22Rv1 (cell line): ENCODE data around the gene ANP32B.

Source experiments
- ZFX ChIP-seq: fragments of 450-650 bp; IDR thresholded peaks from 2 replicates; pipeline ENCODE4 v1.6.1; 2017; ENCODE audit warnings: antibody characterized with exemption, borderline replicate concordance
- TF ChIP-seq, protein P1 (sequence below): fragments of 450-650 bp; IDR thresholded peaks from 2 replicates; pipeline ENCODE4 v1.5.1; 2017; ENCODE audit warnings: mild to moderate bottlenecking

DNA sequence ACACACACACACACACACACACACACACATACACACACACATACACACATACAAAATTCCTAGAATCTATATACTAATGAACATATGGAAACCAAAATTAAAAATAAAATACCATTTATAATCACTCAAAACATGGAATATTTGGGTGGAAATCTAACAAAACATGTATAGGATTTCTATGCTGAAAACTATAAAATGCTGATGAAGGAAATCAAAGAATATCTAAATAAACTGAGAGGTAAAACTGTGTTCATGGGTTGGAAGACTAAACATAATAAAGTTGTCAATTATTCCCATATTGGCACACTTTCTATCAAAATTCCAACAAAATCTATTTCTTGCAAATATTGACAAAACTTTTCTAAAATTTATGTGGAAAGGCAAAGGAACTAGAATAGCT is 48.0 kb downstream of the ANP32B start:
- TF ChIP-seq, protein P1, sequence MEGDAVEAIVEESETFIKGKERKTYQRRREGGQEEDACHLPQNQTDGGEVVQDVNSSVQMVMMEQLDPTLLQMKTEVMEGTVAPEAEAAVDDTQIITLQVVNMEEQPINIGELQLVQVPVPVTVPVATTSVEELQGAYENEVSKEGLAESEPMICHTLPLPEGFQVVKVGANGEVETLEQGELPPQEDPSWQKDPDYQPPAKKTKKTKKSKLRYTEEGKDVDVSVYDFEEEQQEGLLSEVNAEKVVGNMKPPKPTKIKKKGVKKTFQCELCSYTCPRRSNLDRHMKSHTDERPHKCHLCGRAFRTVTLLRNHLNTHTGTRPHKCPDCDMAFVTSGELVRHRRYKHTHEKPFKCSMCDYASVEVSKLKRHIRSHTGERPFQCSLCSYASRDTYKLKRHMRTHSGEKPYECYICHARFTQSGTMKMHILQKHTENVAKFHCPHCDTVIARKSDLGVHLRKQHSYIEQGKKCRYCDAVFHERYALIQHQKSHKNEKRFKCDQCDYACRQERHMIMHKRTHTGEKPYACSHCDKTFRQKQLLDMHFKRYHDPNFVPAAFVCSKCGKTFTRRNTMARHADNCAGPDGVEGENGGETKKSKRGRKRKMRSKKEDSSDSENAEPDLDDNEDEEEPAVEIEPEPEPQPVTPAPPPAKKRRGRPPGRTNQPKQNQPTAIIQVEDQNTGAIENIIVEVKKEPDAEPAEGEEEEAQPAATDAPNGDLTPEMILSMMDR = no peak
- no peak for TF ChIP-seq ZFX
